ENCODE results near the gene AFF4.

GRCh38 chr5:132849347-132849746 lies 114.1 kb downstream of the AFF4 start:
- no peak for TF ChIP-seq POLR2A (IDR thresholded peaks at IDR 0.05)
- no peak for TF ChIP-seq CTCF (IDR thresholded peaks at IDR 0.05 in 4 of 5, conservative IDR thresholded peaks at IDR 0.05 in 1 of 5)
